Stimulated activated CD8-positive, alpha-beta memory T cell treated with anti-CD3 and anti-CD28 coated beads, Interleukin-15, amount 100 ng/mL, for 48 hours (primary cell): Measurements from ENCODE around the gene CHAC1.

Experiments
- DNase-seq, 2 donors: peaks; one replicate each; pipeline ENCODE4 v3.0.0-alpha.2; 2020; ENCODE audit warnings: low read depth in 2 of 2

The CHAC1 gene

GRCh38 chr15:40923551-40923950 lies 29.7 kb upstream of the CHAC1 start:
- no peak for DNase-seq

- DNase-seq = no peak
Measured at GRCh38 chr15:40925495-40925862, 27.8 kb upstream of the CHAC1 start.

GRCh38 chr15:40925863-40926658 lies 27.2 kb upstream of the CHAC1 start:
- no peak for DNase-seq

- DNase-seq = no peak
Measured at GRCh38 chr15:40926659-40927494, 26.4 kb upstream of the CHAC1 start.

- DNase-seq = no peak
Measured at GRCh38 chr15:40927495-40927872, 25.8 kb upstream of the CHAC1 start.

- DNase-seq = no peak
Measured at GRCh38 chr15:40927873-40928806, 25.1 kb upstream of the CHAC1 start.

GRCh38 chr15:40928821-40929659 lies 24.2 kb upstream of the CHAC1 start, which contains the start of gene DLL4:
Gene DLL4 (plus strand): TSS chr15:40929340. CDS start chr15:40929669, 329 bp downstream.
- DNase-seq = no peak

- DNase-seq = no peak
Measured at GRCh38 chr15:40929660-40930429, 23.4 kb upstream of the CHAC1 start.

GRCh38 chr15:40930430-40931299 lies 22.6 kb upstream of the CHAC1 start:
- DNase-seq = peak in 1 of 2 donors; percentile 44

GRCh38 chr15:40931300-40932142 lies 21.8 kb upstream of the CHAC1 start:
- DNase-seq = no peak

- no peak for DNase-seq
Measured at GRCh38 chr15:40932156-40932555, 21.1 kb upstream of the CHAC1 start.

- DNase-seq = no peak
Measured at GRCh38 chr15:40932649-40933516, 20.4 kb upstream of the CHAC1 start.

GRCh38 chr15:40933517-40933902 lies 19.8 kb upstream of the CHAC1 start:
- DNase-seq = no peak

GRCh38 chr15:40934457-40934856 lies 18.8 kb upstream of the CHAC1 start:
- DNase-seq = no peak

GRCh38 chr15:40936234-40936708 lies 17.0 kb upstream of the CHAC1 start:
- no peak for DNase-seq

GRCh38 chr15:40936709-40937666 lies 16.3 kb upstream of the CHAC1 start:
- no peak for DNase-seq
